ENCODE measurements around the gene NAPEPLD. TPM values are rescaled to one million over a fixed set of nuclear protein-coding genes. Genes with fewer than 3 reads are reported as not detected.
"Not testable (repeated sequence)": the region's sequence is repeated elsewhere in the genome, so short reads cannot be mapped to it uniquely, and the experiment has no call there.

The NAPEPLD gene
- total RNA-seq, 4 donors from 2014 or later: 4.7 to 8.7 (median 6.1) TPM

DNA sequence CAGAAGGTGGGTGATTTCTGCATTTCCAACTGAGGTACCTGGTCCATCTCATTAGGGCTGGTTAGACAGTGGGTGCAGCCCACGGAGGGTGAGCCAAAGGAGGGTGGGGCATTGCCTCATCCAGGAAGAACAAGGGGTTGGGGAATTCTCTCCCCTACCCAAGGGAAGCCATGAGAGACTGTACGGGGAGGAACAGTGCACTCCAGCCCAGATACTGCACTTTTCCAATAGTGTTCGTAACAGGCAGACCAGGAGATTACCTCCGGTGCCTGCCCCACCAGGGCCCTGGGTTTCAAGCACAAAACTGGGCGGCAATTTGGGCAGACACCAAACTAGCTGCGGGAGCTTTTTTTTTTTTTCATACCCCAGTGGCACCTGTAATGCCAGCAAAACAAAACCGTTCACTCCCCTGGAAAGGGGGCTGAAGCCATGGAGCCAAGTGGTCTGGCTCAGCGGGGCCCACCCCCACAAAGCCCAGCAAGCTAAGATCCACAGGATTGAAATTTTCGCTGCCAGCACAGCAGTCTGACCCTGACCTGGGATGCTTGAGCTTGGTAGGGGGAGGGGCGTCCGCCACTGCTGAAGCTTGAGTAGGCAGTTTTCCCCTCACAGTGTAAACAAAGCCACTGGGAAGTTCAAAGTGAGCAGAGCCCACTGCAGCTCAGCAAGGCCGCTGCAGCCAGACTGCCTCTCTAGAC, 42.7 kb downstream of the NAPEPLD start:
- Histone ChIP-seq H3K4me3 (no peak overlapping the region), H3K9me3 (no peaks in the 10 kb centered on the region), H3K4me1 (peaks cover 0 to 10% (median 5%) of the 10 kb centered on the region in 4 donors), H3K27me3 (no peaks in the 10 kb centered on the region), H3K36me3 (peaks cover 4 to 42% (median 10%) of the 10 kb centered on the region in 4 donors), H3K27ac (replicated peaks in 1 of 4) (no peak overlapping the region)
- DNase-seq (ENCODE audit: extremely low spot score): no peak
- intact Hi-C loops (cut with DNase I): no loop called here
- TF ChIP-seq CTCF (IDR thresholded peaks at IDR 0.05) (no peak), POLR2A (IDR thresholded peaks at IDR 0.05; ENCODE audit: low read depth) (no peak), POLR2AphosphoS5 (IDR thresholded peaks at IDR 0.05) (no peak), EP300 (IDR thresholded peaks at IDR 0.05) (no peak)
- WGBS: 68% methylated on average over 10 of the region's 12 CpGs

GRCh38 chr7:103101543-103101942, 47.4 kb downstream of the NAPEPLD start:
- Histone ChIP-seq H3K36me3 (peaks cover 7 to 73% (median 20%) of the 10 kb centered on the region in 4 donors), H3K9me3 (no peaks in the 10 kb centered on the region), H3K4me3 (no peak overlapping the region), H3K27me3 (no peaks in the 10 kb centered on the region), H3K4me1 (peaks cover 0 to 6% (median 3%) of the 10 kb centered on the region in 4 donors), H3K27ac (replicated peaks in 1 of 4) (no peak overlapping the region)
- intact Hi-C loops (cut with DNase I): no loop called here
- no peak for TF ChIP-seq CTCF (IDR thresholded peaks at IDR 0.05)
- TF ChIP-seq EP300 (IDR thresholded peaks at IDR 0.05): no peak
- TF ChIP-seq POLR2A (IDR thresholded peaks at IDR 0.05; ENCODE audit: low read depth): no peak
- no peak for TF ChIP-seq POLR2AphosphoS5 (IDR thresholded peaks at IDR 0.05)
- no peak for DNase-seq (ENCODE audit: extremely low spot score)
- WGBS: 42% methylated on average over 2 of the region's 2 CpGs

DNA sequence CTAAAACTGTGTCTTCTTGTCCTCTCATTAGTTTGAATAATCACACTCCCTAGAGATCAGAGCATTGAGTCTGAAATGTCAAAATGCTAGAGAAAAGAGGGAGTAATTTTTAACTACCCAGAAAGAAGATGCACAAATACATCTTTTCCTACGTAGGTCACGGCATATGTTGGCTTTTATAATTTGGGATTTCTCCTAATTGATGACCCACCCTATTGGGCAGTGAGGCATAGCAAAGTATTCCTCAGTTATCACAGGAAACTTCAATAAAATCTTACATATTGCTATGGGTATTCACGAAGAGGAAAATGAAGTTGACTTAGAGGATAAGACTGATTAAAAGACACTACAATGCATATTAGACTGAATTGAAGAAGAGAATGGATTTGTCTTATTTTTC, 48.6 kb downstream of the NAPEPLD start:
- no peaks in the 10 kb centered on the region for H3K27me3 ChIP-seq
- intact Hi-C loops (cut with DNase I): no loop called here
- TF ChIP-seq CTCF (IDR thresholded peaks at IDR 0.05): no peak
- no peak for TF ChIP-seq POLR2A (IDR thresholded peaks at IDR 0.05; ENCODE audit: low read depth)
- TF ChIP-seq EP300 (IDR thresholded peaks at IDR 0.05): no peak
- no peak for TF ChIP-seq POLR2AphosphoS5 (IDR thresholded peaks at IDR 0.05)
- H3K27ac ChIP-seq (replicated peaks in 1 of 4): no peak overlapping the region
- H3K4me1 ChIP-seq: no peaks in the 10 kb centered on the region
- WGBS: 63% methylated on average over 3 of the region's 3 CpGs
- no peak for DNase-seq (ENCODE audit: extremely low spot score)
- H3K4me3 ChIP-seq: no peak overlapping the region
- H3K36me3 ChIP-seq: peaks cover 7 to 78% (median 22%) of the 10 kb centered on the region in 4 donors
- no peaks in the 10 kb centered on the region for H3K9me3 ChIP-seq

DNA sequence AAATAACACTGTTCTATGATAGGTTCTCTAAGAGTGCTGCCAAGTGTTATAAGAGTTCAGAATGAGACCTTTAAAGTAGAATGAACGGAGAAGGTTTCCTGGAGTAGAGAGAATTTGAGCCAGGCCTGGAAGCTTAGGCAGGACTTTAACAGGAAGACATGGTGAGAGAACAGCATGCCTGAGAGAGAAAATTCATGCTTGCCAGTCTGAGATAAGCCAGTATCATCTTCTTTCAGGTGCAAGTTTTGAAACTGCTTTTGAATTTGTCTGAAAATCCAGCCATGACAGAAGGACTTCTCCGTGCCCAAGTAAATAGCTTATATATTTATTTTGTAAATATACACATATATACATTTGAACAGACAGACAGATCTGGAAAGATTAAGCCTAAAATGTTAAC, 51.9 kb downstream of the NAPEPLD start:
- Histone ChIP-seq H3K36me3 (peaks cover 4 to 70% (median 30%) of the 10 kb centered on the region in 4 donors), H3K4me3 (no peak overlapping the region), H3K4me1 (no peaks in the 10 kb centered on the region), H3K27ac (replicated peaks in 1 of 4) (no peak overlapping the region), H3K27me3 (no peaks in the 10 kb centered on the region), H3K9me3 (no peaks in the 10 kb centered on the region)
- WGBS: 100% methylated on average over 2 of the region's 2 CpGs
- TF ChIP-seq POLR2AphosphoS5 (IDR thresholded peaks at IDR 0.05) (no peak), POLR2A (IDR thresholded peaks at IDR 0.05; ENCODE audit: low read depth) (no peak), CTCF (IDR thresholded peaks at IDR 0.05) (no peak), EP300 (IDR thresholded peaks at IDR 0.05) (no peak)
- no peak for DNase-seq (ENCODE audit: extremely low spot score)
- intact Hi-C loops (cut with DNase I): no loop called here

GRCh38 chr7:103095558-103095957, 53.3 kb downstream of the NAPEPLD start:
- H3K9me3 ChIP-seq; H3K27ac ChIP-seq (replicated peaks in 1 of 4); H3K27me3 ChIP-seq; DNase-seq (ENCODE audit: extremely low spot score); H3K4me1 ChIP-seq; intact Hi-C loops (cut with DNase I); H3K4me3 ChIP-seq: not testable (repeated sequence)
- 100% methylated on average over 1 of the region's 2 CpGs for WGBS
- peaks cover 4 to 65% (median 26%) of the 10 kb centered on the region in 4 donors for H3K36me3 ChIP-seq

All from esophagus muscularis mucosa (tissue), 4 donors.